Neural cell (in vitro differentiated cells): ENCODE data around the gene WBP11. TPM values are rescaled to one million over a fixed set of nuclear protein-coding genes. Genes with fewer than 3 reads are reported as not detected.

ENCODE experiments used
- H2AFZ ChIP-seq: fragments of 200-600, 300-800 bp; sonication (generic), shearing (Covaris generic); 2 replicates; pipeline ENCODE4 v1.6.0; 2014; ENCODE audit warnings: low read depth, mild to moderate bottlenecking, antibody characterized with exemption, low read length, moderate library complexity
- H3F3A ChIP-seq: fragments of 200-600 bp; shearing (Covaris generic); 2 replicates; pipeline ENCODE4 v1.6.1; 2016; ENCODE audit warnings: mild to moderate bottlenecking, moderate library complexity, mixed read lengths, antibody characterized with exemption, low read length; ENCODE audit not compliant: insufficient read depth, poor library complexity, severe bottlenecking
- H3K27ac ChIP-seq: fragments of 200-600, 300-800 bp; sonication (generic), shearing (Covaris generic); 2 replicates; pipeline ENCODE4 v1.5.1; 2014; ENCODE audit warnings: mild to moderate bottlenecking, low read length, moderate library complexity
- H3K27me3 ChIP-seq: fragments of 300-800, 200-600 bp; sonication (generic), shearing (Covaris generic); 2 replicates; pipeline ENCODE4 v1.6.0; 2014; ENCODE audit warnings: mild to moderate bottlenecking, low read depth, low read length, moderate library complexity; ENCODE audit not compliant: insufficient read depth
- H3K36me3 ChIP-seq: fragments of 300-800, 200-600 bp; sonication (generic), shearing (Covaris generic); 2 replicates; pipeline ENCODE4 v1.5.1; 2014; ENCODE audit warnings: mild to moderate bottlenecking, antibody characterized with exemption, low read length, moderate library complexity; ENCODE audit not compliant: insufficient read depth
- H3K4me2 ChIP-seq: fragments of 300-800, 200-600 bp; sonication (generic), shearing (Covaris generic); 2 replicates; pipeline ENCODE4 v1.6.0; 2014; ENCODE audit warnings: mild to moderate bottlenecking, low read length
- H3K4me3 ChIP-seq: fragments of 300-800, 200-600 bp; sonication (generic), shearing (Covaris generic); 2 replicates; pipeline ENCODE4 v1.5.1; 2014; ENCODE audit warnings: mild to moderate bottlenecking, low read length, moderate library complexity
- H3K79me2 ChIP-seq: fragments of 200-600 bp; shearing (Covaris generic); replicated peaks from 2 replicates; pipeline ENCODE4 v1.6.0; 2014; ENCODE audit warnings: mild to moderate bottlenecking, low read length, moderate library complexity; ENCODE audit not compliant: insufficient read depth
- H3K9ac ChIP-seq: fragments of 300-800, 200-600 bp; sonication (generic), shearing (Covaris generic); 2 replicates; pipeline ENCODE4 v1.6.1; 2016; ENCODE audit warnings: mild to moderate bottlenecking, low read length, mixed read lengths
- H3K9me2 ChIP-seq: fragments of 200-600 bp; shearing (Covaris generic); 2 replicates; pipeline ENCODE4 v1.6.1; 2016; ENCODE audit warnings: mild to moderate bottlenecking, low read length, mixed read lengths; ENCODE audit not compliant: insufficient read depth
- H3K9me3 ChIP-seq: fragments of 200-600, 300-800 bp; sonication (generic), shearing (Covaris generic); 2 replicates; pipeline ENCODE4 v1.6.1; 2016; ENCODE audit warnings: mild to moderate bottlenecking, mixed run types, low read length, moderate library complexity, mixed read lengths
- H4K20me1 ChIP-seq: fragments of 200-600 bp; shearing (Covaris generic); 2 replicates; pipeline ENCODE4 v1.6.1; 2016; ENCODE audit warnings: mild to moderate bottlenecking, mixed run types; ENCODE audit not compliant: insufficient read depth
- CTCF ChIP-seq: fragments of 450-650 bp; IDR thresholded peaks from 2 replicates; pipeline ENCODE4 v1.5.1; 2014; ENCODE audit warnings: antibody characterized with exemption, mild to moderate bottlenecking, moderate library complexity; ENCODE audit not compliant: poor library complexity, severe bottlenecking
- EP300 ChIP-seq: fragments of 450-650 bp; conservative IDR thresholded peaks from 2 replicates; pipeline ENCODE4 v1.6.1; 2014; ENCODE audit warnings: antibody characterized with exemption, mild to moderate bottlenecking, moderate library complexity; ENCODE audit not compliant: poor library complexity, severe bottlenecking
- EZH2 ChIP-seq: fragments of 200-600, 300-800 bp; shearing (Covaris generic), sonication (generic); IDR thresholded peaks from 2 replicates; pipeline ENCODE4 v1.6.1; 2014; ENCODE audit warnings: antibody characterized with exemption, low read length, borderline replicate concordance, mild to moderate bottlenecking; ENCODE audit not compliant: insufficient read depth, poor library complexity, severe bottlenecking
- MXI1 ChIP-seq: fragments of 450-650 bp; conservative IDR thresholded peaks from 2 replicates; pipeline ENCODE4 v1.6.1; 2014; ENCODE audit warnings: antibody characterized with exemption, mild to moderate bottlenecking; ENCODE audit not compliant: poor library complexity, severe bottlenecking
- POLR2AphosphoS5 ChIP-seq: IDR thresholded peaks from 2 replicates; pipeline ENCODE4 v1.6.1; 2012
- RAD21 ChIP-seq: fragments of 450-650 bp; conservative IDR thresholded peaks from 2 replicates; pipeline ENCODE4 v1.6.1; 2014; ENCODE audit warnings: antibody characterized with exemption, mild to moderate bottlenecking, moderate library complexity
- REST ChIP-seq: IDR thresholded peaks from 2 replicates; pipeline ENCODE4 v1.6.1; 2012; ENCODE audit warnings: borderline replicate concordance
- SMC3 ChIP-seq: fragments of 450-650 bp; conservative IDR thresholded peaks from 2 replicates; pipeline ENCODE4 v1.6.1; 2014; ENCODE audit warnings: antibody characterized with exemption, mild to moderate bottlenecking, moderate library complexity; ENCODE audit not compliant: poor library complexity
- TAF1 ChIP-seq: IDR thresholded peaks from 2 replicates; pipeline ENCODE4 v1.6.1; 2012; ENCODE audit warnings: low read depth
- polyA plus RNA-seq: library from polyadenylated mRNA; depleted of rRNA; stranded (reverse); fragments of >200 nt; gene quantifications from 2 replicates; pipeline ENCODE4 v1.2.3, GENCODE V29; 2014

WBP11 gene
- polyA plus RNA-seq, 1 donor from 2014 or later, result 12.9 TPM

- Histone ChIP-seq H3K9ac (no peak within 1 kb of the TSS), H3K4me3 (no peak within 1 kb of the TSS), H3K79me2 (no peaks in the 10 kb centered on the region), H3K9me2 (no peaks in the 10 kb centered on the region), H3K9me3 (no peaks in the 10 kb centered on the region), H3K27me3 (no peaks in the 10 kb centered on the region), H2AFZ (no peak within 1 kb of the TSS), H4K20me1 (no peaks in the 10 kb centered on the region), H3K27ac (no peak within 1 kb of the TSS), H3F3A (no peaks in the 10 kb centered on the region), H3K36me3 (no peaks in the 10 kb centered on the region), H3K4me2 (no peak within 1 kb of the TSS)
- TF ChIP-seq RAD21, result no peak
- TF ChIP-seq EZH2, result no peak
- no peak for TF ChIP-seq EP300
- no peak for TF ChIP-seq TAF1
- no peak for TF ChIP-seq MXI1
- no peak for TF ChIP-seq REST
- TF ChIP-seq POLR2AphosphoS5, result no peak
- no peak for TF ChIP-seq SMC3
- TF ChIP-seq CTCF, result no peak
Measured at GRCh38 chr12:14843425-14843887, 40.2 kb upstream of the WBP11 start, which contains the start of gene ART4. Gene ART4 (minus strand): TSS chr12:14843526. CDS start chr12:14843113, 413 bp downstream.

GRCh38 chr12:14842315-14842714 is 39.0 kb upstream of the WBP11 start:
- Histone ChIP-seq H3K4me2 (no peak overlapping the region), H3K4me3 (no peak overlapping the region), H4K20me1 (no peaks in the 10 kb centered on the region), H3K27me3 (no peaks in the 10 kb centered on the region), H3K36me3 (no peaks in the 10 kb centered on the region), H3K79me2 (no peaks in the 10 kb centered on the region), H3K9me3 (no peaks in the 10 kb centered on the region), H3K9me2 (no peaks in the 10 kb centered on the region), H2AFZ (no peak overlapping the region), H3K27ac (no peak overlapping the region), H3K9ac (no peak overlapping the region), H3F3A (no peaks in the 10 kb centered on the region)
- no peak for TF ChIP-seq EP300
- TF ChIP-seq CTCF, result no peak
- no peak for TF ChIP-seq MXI1
- TF ChIP-seq REST, result no peak
